ENCODE results near the gene PGAP3. TPM values are rescaled to one million over a fixed set of nuclear protein-coding genes. Genes with fewer than 3 reads are reported as not detected.
A peak's percentile ranks its signal among the peaks of the same experiment; 100 is the strongest.

The PGAP3 gene
- total RNA-seq, 6 donors from 2014 or later: 15.2 to 64.0 (median 27.9) TPM

DNA sequence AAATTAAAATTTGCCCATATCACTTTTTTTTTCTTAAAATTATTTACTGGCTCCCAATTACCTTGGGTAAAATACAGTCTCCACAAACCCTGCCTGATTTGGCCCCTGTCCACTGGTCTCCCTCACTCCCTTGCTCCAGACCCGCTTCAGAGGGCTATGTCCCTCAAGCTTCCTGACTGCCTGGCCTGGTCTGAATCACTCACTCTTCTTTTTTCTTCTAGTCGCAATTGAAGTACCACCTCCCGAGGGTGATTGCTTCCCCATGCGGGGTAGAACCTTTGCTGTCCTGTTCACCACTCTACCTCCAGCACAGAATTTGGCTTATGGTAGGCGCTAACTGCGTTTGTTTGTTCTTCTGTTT is 598 bp upstream of the PGAP3 start:
- H3K9me3 ChIP-seq: no peaks in the 10 kb centered on the region
- peaks cover 8 to 18% (median 16%) of the 10 kb centered on the region in 4 donors for H3K4me1 ChIP-seq
- DNase-seq (no peak), ATAC-seq (ENCODE audit: low FRiP score in 2 of 2) (peak in 1 of 2 donors; percentile 10)
- H3K36me3 ChIP-seq: peaks cover 0 to 13% (median 3%) of the 10 kb centered on the region in 4 donors
- peak overlapping the region; percentile 87 to 95 (median 90) for H3K27ac ChIP-seq
- H3K27me3 ChIP-seq: no peaks in the 10 kb centered on the region
- H3K4me3 ChIP-seq: peak overlapping the region; percentile 47 to 86 (median 74)
- TF ChIP-seq POLR2A (IDR thresholded peaks at IDR 0.05): no peak
- TF ChIP-seq CTCF (IDR thresholded peaks at IDR 0.05): no peak
- TF ChIP-seq EP300 (IDR thresholded peaks at IDR 0.05): no peak
- TF ChIP-seq POLR2AphosphoS5 (IDR thresholded peaks at IDR 0.05): no peak
- WGBS, 2 donors: 22 to 23% methylated on average over 6 of the region's 6 CpGs

GRCh38 chr17:39687101-39687545 is 734 bp downstream of the PGAP3 start:
- ATAC-seq (ENCODE audit: low FRiP score in 2 of 2) (no peak), DNase-seq (no peak)
- 62 to 66% methylated on average over 6 of the region's 6 CpGs for WGBS, 2 donors
- Histone ChIP-seq H3K27ac (peak overlapping the region; percentile 87 to 95 (median 90)), H3K36me3 (peaks cover 0 to 18% (median 4%) of the 10 kb centered on the region in 4 donors), H3K4me1 (peaks cover 8 to 18% (median 16%) of the 10 kb centered on the region in 4 donors), H3K27me3 (no peaks in the 10 kb centered on the region), H3K9me3 (no peaks in the 10 kb centered on the region), H3K4me3 (peak overlapping the region in 3 of 4 donors; percentile 66 to 86 (median 81))
- TF ChIP-seq EP300 (IDR thresholded peaks at IDR 0.05) (no peak), CTCF (IDR thresholded peaks at IDR 0.05) (no peak), POLR2A (IDR thresholded peaks at IDR 0.05) (no peak), POLR2AphosphoS5 (IDR thresholded peaks at IDR 0.05) (no peak)

DNA sequence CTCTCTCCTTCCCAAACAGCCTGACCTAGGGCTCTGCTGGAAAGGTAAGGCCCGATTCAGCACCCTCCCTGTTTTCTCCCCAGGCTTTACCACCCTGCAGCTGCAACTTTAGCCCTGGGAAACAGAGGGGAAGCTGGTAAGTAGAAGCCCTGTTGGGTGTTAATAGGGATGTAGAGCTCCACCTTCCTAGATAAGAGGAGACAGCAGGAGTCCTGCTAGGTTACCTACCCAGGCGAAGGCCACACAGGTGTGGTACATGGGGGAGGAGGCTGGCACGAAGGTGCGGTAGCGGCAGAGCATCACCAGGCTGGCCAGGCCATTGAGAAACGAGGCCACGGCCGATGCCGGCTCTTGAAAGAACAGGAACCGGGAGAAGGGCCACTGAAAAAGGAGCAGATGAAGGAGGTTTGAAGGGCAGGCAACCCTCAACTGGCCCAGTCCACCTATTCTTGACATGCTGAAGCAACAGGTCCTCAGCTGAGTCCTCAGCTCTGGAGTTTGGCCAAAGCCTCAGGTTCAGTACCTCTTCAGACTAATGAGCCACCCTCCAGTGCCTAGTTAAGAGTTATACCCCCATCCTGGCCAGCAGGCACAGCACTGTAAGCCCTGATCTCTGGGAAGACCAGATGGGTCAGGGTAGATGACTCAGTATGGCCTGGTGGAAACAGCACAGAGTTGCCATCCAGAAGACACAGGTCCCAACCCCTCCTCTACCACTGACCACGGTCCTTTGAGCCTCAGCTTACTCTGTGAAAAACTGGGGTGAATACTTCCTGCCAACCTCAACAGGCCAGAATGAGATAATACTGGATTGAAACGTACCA is 3.3 kb downstream of the PGAP3 start:
- DNase-seq (peak in 1 of 2 donors; percentile 67), ATAC-seq (ENCODE audit: low FRiP score in 2 of 2) (no peak)
- Histone ChIP-seq H3K27ac (no peak overlapping the region), H3K36me3 (peaks cover 0 to 29% (median 4%) of the 10 kb centered on the region in 4 donors), H3K4me3 (no peak overlapping the region), H3K9me3 (no peaks in the 10 kb centered on the region), H3K4me1 (peaks cover 12 to 23% (median 19%) of the 10 kb centered on the region in 4 donors), H3K27me3 (no peaks in the 10 kb centered on the region)
- WGBS, 2 donors: 79 to 93% methylated on average over 11 to 12 of the region's 12 CpGs
- TF ChIP-seq CTCF (IDR thresholded peaks at IDR 0.05) (no peak), EP300 (IDR thresholded peaks at IDR 0.05) (no peak), POLR2AphosphoS5 (IDR thresholded peaks at IDR 0.05) (no peak), POLR2A (IDR thresholded peaks at IDR 0.05) (no peak)

DNA sequence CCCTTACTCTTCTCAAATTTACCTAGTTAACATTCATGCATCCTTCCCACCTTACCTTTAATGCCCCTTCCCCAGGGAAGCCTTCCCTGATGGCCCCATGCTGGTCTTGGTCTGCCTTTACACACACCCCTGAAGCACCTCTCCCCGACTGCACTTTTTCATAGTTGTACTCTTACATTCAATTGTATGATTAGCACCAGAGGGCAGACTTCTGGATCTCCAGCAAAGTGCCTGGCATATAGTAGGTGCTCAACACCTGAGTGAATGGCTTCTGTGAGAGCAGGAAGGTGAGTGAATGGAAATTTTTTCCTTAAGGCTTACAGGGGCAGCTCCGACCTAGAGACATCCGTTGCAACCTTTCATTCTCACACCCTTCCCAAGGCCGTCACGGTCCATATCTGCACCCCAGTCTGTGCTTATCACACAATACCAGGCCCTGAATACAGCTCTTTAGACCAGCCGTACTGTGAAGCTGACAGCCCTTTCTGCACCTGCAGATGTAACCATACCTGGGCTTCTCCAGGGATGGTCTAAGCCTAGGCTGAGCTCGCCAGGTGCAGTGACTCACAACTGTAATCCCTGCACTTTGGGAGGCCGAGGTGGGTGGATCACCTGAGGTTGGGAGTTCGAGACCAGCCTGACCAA is 4.4 kb downstream of the PGAP3 start:
- no peak for TF ChIP-seq POLR2AphosphoS5 (IDR thresholded peaks at IDR 0.05)
- no peaks in the 10 kb centered on the region for H3K9me3 ChIP-seq
- no peak overlapping the region for H3K4me3 ChIP-seq
- peaks cover 0 to 29% (median 4%) of the 10 kb centered on the region in 4 donors for H3K36me3 ChIP-seq
- no peak for DNase-seq
- WGBS, 2 donors: 95 to 98% methylated on average over 7 to 9 of the region's 9 CpGs
- H3K4me1 ChIP-seq: peaks cover 5 to 19% (median 12%) of the 10 kb centered on the region in 4 donors
- H3K27ac ChIP-seq: no peak overlapping the region
- H3K27me3 ChIP-seq: no peaks in the 10 kb centered on the region
- no peak for ATAC-seq (ENCODE audit: low FRiP score in 2 of 2)

DNA sequence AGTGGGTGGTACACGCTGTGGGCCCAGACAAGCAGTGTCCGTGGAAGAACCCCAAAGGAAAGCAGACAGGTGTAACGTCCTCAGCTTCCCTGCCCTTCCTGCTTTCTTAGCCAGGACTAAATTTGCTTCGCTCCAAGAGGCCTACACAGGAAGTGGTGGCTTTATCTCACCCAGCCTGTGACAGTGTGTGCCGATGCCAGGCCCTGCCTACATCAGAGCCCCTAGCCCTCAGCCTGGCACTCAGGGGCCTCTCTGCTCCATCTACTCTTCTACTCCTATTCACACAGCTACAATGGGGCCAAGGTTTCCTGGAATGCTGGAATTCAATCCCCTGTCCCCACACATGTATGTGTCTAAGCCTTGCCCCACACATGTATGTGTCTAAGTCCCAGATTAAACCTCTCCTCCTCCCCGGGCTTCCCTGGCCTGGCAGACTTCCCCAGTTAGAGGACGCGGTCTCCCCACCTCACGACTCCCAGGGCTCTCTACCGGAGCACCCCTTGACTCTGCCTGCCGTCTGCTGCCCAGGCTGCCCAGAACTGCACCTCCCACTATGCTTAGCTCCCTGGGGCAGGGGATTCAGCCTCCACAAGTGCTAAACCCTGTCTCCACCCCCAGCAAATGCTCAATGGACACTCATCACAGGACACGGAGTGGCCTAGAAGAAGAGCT is 8.2 kb downstream of the PGAP3 start:
- Histone ChIP-seq H3K27me3 (no peaks in the 10 kb centered on the region), H3K9me3 (no peaks in the 10 kb centered on the region), H3K4me1 (peaks cover 31 to 48% (median 37%) of the 10 kb centered on the region in 4 donors), H3K36me3 (peaks cover 0 to 27% (median 4%) of the 10 kb centered on the region in 4 donors), H3K27ac (peak overlapping the region in 3 of 4 donors; percentile 42 to 66 (median 52)), H3K4me3 (no peak overlapping the region)
- whole genome bisulfite sequencing, 2 donors: 66 to 67% methylated on average over 10 to 12 of the region's 12 CpGs
- ATAC-seq (ENCODE audit: low FRiP score in 2 of 2) (no peak), DNase-seq (no peak)
- TF ChIP-seq CTCF (IDR thresholded peaks at IDR 0.05) (no peak), POLR2AphosphoS5 (IDR thresholded peaks at IDR 0.05) (peak in 1 of 2 donors; percentile 22), EP300 (IDR thresholded peaks at IDR 0.05) (no peak), POLR2A (IDR thresholded peaks at IDR 0.05) (no peak)

Measured in upper lobe of left lung (tissue), 6 donors.